HG03159 (cell line): ENCODE data around the gene UPF2.

ENCODE experiments used
- ATAC-seq: cut with Tn5 transposase; IDR thresholded peaks from one replicate; pipeline ENCODE4 v1.9.1; 2021; ENCODE audit warnings: mild to moderate bottlenecking, moderate library complexity; ENCODE audit not compliant: unreplicated experiment

The UPF2 gene

DNA sequence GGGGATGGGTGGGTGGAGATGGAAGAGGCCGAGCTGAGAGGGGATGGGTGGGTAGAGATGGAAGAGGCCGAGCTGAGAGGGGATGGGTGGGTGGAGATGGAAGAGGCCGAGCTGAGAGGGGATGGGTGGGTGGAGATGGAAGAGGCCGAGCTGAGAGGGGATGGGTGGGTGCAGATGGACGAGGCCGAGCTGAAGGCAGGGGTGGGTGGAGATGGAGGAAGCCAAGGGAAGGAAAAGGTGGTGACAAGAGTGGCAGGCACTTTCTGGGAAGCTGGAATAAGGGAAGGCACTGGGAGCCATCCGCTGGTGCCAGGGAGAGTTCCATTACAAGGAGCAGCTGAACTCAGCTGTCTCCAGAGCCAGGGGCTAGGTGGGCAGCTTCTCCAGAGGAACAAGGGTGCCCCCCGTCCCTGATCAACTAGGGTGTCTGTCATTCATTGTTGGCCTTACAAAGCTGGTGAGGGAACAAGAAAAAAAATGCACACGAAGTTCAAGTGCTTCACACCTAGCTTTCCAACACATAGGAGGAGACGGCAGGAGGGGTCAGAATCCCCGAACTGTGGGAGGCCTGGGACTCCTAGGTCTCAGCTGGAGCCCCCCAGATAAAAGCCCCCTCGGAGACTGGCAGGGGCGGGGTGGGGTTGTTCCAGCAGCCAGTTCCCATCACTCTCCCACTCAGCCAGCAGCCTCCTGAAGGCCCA, 157.0 kb downstream of the UPF2 start:
- ATAC-seq, result no peak

DNA sequence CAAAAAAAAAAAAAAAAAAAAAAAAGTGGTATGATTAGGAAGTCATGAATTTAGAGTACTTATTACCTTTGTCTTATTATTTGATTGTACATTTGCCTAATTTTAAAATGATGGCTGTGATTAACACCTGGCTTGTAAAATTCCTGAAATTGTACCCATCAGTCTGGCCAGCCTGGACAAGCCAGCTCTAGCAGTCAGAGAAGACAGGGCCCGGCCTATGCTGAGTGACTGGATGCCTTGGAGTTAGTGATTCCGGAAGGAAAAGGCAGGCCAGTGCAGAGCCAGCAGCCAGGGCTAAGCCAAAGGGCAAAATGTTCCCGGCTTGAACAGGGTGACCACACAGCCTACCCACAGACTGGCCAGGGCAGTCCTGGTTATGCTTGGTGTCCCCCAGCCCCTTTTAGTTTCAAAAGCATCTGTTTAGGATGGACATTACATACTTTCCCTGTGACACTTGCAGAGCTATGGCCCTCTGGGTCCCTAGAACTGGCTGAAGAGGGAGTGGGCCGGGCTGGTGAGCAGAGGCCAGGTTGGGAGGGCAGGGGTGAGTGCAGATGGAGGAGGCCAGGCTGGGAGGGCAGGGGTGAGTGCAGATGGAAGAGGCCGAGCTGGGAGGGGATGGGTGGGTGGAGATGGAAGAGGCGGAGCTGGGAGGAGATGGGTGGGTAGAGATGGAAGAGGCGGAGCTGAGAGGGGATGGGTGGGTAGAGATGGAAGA, 157.7 kb downstream of the UPF2 start:
- ATAC-seq, result no peak

DNA sequence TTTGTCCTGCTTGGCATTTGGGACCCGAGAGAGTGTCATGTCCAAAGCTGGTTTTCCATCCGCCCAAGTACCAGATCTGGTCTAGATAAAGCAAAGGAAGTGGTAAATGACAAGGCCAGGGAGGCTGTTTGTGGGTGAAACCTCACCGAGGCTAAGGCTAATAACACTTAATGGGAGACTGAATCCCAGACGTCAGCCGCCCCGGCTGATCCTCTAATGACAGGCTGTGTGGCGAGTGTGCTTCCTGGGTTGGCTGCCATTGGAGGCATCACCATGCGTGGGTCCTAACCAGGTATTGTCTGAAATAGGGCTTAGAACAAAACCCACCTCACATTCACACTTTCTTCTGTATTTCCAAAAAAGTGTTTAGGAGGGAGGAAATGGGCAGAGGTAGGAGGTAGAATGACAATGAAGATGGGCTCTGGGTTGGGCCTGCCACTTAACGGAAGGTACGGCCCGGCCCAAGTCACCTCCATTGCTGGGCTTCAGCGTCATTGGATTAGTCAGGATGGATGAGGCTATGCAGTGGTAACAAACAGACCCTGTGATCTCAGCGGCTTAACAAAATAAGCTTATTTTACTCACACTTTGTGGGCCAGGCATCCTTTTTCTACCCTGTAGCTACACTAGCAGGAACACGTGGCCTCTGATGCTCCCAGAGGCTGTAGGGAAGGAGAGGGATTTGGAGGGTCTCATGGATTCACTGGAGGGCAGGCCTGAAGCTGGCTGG, 159.8 kb downstream of the UPF2 start:
- ATAC-seq, result no peak

DNA sequence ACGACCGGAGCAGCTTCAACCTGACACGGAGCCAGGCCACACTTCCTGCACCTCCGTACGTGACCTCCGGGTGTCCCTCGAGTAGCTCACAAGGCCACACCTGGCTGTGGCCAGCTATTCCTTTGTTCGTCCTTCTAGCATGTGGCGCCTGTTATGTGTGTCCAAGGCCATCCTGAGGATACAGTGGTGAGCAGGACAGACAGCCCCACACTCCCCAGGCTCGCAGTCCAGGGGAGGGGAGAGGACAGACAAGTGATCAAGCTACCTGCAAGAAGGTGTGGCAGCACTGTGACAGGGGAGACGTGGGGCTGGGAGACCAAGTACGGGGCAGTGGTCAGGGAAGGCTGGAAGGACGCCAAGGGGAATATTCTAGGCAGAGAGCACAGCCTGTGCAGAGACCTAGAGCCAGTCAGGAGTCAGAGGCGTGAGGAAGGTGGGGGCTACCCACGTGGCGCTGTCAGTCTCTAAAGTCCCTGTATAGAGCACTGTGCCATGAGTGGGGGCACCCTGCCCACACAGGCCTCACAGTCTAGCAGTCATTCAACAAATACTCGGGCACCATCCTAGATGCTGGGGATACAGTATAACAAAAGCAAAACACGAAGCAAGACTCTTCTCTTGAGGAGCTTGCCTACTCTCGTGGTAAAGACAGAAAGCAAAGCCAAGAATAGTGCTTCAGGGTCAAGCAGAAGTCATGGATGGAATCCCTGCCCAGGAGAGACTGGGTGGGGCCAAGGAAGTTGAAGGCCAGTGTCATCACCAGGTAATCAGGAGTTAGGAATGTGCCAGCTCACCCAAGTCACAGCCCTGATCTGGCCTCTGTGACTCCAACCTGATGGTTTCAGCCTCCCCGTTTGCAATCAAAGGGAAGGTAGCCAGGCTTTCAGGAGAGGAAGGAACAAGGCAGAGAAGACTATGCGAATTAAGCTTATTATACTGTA, 160.9 kb downstream of the UPF2 start:
- ATAC-seq, result no peak

DNA sequence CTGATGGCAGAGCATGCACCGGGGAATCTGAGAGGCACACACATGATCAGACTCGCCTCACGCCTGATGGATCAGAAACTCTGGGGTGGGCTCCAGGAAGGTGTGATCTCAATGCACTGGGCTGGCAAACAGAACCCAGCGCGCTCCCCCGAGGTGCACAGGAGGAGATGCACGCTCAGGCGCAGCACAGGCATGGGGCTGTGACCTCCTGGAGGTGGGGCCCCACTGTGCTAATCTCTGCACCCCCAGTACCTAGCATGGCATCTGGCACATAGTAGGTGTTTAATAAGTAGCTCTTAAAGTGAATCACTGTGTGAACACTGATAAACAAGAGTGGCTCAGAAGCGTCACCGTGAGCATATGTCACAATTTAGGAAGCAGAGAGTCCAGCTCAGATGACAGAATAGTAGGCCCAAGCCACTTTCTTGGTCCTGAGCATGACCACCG, 161.6 kb downstream of the UPF2 start:
- ATAC-seq, result no peak

DNA sequence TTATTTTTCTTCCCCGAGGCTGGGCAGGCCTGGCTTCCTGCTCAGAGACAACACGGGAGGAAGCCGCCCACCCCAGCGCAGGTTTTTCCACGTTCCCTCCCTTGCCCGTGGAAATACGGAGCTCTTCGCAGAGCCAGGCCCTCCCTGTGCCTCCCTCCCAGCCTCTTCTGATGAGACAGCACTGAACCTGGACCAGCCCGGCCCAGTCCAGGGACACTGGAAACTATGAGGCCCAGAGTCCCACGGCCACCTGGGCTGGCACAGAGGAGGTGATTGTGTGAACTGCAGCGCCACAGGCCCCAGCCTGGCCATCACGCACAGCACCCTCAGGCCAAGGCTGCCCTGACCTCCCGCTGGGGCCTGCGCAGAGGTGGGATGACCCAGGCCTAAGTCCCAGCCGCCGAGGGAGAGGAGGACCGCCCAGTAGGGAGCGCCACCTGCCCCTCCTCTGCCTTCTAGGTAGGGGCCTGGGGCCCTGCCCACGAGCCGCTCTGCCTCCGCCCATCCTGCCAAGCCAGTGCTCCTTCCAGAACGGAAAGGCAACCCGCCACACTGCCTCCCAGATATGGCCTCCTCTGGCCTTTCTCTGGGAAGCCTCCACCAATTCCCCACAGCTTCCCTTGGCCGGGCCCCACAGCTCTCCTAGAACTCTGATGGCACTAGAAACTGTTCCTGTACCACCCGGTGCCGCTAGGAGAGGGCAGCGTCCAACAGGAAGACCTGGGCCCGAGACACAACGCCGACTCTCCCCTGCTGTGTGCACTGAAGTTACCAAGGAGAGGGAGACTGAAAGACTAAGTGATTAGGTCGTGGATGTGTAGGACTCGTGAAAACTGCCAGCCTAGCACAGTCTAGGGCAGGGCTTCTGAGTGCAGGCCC, 162.2 kb downstream of the UPF2 start:
- ATAC-seq, result no peak

DNA sequence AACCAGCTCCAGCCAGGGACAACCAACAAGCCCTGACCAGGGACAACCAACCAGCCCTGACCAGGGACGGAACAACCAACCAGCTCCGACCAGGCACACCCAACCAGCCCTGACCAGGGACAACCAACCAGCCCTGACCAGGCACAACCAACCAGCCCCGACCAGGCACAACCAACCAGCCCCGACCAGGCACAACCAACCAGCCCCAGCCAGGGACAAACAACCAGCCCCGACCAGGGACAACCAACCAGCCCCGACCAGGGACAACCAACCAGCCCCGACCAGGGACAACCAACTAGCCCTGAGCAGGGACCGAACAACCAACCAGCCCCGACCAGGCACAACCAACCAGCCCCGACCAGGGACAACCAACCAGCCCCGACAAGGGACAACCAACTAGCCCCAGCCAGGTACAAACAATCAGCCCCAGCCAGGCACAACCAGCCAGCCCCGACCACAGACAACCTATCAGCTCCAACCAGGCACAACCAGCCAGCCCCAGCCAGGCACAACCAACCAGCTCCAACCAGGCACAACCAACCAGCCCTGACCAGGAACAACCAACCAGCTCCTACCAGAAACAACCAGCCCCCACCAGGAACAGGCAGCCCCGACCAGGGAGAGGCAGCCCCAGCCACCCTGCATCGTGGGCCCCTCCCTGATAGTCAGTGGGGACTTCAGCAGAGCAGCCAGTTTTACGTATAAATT, 163.1 kb downstream of the UPF2 start:
- ATAC-seq, result no peak

DNA sequence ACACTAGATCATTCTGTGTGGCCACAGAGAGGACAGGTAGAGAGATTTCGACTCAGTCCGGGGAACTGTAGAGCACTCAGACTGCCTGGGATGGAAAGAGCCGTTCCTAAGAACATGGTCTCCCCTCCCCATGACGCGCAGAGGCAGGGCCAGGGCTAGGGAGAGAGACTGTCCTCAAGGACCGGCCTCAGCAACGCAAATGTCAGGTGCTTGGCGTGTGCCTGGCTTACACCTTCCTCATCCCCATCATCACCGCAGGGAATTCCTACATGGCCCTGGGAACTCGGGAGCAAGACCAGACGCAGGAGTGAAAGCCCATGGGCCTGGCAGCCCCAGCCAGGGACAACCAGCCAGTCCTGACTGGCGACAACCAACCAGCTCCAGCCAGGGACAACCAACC, 163.8 kb downstream of the UPF2 start:
- no peak for ATAC-seq

DNA sequence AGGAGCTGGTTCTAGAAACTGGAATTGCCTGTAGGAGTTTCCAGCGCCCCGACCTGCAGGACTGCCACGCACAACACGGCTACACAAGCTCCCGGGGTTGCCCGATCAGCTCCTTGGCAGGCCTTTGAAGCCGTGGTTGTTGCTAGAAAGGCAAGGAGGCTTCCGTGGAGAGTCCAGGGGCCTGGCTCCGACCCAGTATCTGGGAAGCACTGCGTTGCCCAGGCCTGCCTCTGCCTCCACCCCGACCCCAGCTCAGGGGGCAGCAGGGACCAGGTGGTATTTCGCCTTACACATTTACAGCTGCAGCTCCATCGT, 165.1 kb downstream of the UPF2 start:
- no peak for ATAC-seq

DNA sequence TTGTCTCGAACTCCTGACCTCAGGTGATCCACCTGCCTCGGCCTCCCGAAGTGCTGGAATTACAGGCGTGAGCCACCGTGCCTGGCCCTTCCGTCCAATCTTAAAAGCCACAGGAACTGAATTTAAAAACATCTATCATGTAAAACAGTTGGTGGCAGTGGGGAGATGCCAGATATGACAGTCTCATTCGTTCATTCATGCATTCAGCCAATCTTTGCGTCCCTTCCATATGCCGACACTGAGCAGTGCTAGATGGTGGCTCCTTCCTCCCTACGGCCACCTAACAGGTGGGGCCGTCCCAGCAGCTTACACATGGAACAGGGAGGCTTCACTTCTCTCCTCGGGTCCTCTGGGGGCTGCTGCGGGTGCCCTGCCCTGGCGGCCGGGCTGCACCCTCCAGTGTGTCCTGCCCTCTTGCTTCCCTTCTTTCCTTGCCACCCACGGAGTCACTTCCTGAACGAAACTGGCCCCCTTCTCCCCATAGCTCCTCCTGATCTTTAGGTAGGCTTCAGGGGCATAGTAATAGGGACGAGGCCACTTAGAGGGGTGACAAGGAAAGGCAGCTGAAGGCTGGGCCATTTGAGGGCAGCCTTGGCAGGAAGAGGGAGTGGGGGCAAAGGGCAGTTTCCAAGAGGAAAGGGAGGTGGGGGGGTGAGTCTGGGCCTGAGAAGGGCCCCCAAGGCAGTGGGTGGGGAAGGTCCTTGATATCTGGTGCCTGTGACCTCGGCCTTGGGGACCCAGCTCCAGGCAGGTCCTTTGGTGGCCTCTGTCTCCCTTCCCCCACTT, 165.6 kb downstream of the UPF2 start:
- ATAC-seq, result no peak

DNA sequence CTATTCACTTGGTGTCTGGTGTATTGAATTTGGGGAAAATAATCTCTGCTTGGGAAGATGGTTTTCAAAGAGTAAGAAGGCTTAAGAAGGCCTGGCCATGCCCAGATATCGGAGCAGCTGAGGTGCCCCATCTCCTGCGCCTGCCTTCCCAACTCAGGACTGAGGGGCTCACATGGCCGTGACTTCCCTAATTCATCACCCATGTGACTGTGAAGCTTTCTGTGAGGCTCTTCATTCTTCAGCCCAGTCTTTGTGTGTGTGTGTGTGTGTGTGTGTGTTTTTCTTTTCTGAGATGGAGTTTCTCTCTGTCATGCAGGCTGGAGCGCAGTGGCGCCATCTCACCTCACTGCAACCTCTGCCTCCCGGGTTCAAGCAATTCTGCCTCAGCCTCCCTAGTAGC, 166.3 kb downstream of the UPF2 start:
- no peak for ATAC-seq

DNA sequence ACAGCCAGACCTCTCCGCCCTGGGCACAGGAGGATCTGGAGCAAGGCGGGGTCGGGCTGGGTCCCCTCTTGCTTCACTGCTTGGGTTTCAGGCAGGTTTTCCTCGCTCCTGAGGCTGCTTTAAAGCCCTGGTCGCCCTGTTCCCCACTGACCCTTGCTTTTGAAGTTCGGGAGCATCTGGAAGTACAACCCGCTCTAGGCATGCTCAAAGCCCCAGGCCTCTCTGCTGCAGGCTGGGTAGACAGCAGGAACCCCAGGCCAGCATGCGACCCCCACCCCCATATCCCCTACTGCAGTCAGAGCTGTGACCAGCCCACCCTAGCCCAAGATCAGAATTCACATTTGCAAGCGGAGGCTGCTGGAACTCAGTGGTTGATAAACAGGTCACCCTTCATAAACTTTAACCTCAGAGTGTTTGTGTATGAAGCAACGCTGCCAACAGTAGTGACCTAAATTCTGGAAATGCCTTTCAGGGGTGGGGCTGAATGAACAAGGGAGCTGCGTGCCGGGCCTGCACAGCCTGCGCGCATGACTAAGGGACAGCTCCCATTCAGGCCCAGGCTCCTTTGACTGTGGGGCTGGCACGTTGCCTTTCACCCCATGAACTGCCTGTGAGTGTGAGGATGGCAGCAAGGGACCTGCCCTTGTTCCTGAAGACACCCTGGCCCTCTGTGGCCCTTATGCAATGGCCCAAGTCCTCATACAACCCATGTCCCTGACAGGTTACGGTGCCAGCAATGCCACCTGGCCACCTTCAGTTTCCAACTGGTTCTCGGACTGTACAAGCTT, 166.9 kb downstream of the UPF2 start:
- no peak for ATAC-seq

DNA sequence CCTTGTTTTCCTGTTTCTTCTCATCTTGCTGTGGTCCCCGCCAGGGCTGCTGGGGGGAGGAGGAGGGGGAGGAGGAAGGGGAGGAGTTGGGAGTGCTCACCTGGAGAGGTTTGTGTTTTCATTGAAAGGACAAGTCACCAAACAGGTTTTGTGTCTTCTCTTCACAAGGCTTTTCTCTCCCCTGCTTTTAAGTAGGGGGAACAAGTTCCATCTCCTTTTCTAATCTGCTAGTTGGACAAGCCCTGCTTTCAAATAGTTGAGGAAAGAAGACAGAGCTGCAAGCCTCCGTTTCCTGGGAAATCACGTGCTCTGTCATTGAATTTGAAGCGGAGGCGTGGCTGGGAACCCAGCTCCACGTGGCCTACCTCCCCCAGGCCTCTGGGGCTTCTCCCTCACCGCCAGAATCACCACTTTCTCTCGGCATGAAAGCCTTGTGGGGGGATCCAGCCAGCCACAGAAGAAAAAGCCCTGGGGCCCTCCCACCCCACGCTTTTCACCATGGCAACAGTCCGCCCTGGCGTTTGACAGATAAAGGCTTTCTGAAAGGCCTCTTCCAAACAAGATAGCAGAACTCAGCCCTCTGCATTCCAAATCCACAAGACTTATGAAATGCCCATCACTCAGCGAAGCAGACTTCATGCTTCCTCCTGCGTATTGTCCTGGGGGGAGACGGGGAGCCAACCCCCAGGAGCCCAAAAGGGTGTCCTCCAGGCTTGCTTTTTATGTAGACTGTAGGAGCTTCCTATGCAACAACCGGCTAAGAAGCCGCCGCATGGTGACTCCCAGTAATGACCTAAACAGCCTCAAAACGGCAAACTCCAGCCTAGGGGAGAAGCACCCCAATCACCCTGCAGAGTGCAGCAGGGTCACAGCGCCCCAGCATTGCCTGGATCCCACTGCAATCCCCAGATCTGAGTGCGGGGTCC, 167.8 kb downstream of the UPF2 start:
- ATAC-seq, result peak; percentile 53

DNA sequence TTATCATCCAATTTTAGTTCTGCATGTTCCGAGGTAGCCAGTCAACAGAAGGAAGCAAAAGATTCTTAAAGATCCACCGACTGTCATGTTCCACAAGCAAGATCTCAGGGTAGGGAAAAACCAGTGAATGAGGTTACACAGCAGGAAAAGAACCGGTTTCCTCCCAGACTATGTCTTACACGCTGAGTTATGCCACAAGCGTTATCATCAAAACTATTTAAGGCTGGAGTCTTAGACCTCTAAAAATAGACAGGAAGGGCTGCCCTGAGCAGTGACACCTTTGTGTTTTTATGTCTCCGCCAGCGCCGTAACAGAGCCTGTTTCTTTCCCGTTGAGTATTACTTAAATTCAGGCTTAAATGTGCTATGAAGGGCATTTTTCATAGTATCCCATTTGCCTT, 171.1 kb downstream of the UPF2 start:
- ATAC-seq, result no peak

DNA sequence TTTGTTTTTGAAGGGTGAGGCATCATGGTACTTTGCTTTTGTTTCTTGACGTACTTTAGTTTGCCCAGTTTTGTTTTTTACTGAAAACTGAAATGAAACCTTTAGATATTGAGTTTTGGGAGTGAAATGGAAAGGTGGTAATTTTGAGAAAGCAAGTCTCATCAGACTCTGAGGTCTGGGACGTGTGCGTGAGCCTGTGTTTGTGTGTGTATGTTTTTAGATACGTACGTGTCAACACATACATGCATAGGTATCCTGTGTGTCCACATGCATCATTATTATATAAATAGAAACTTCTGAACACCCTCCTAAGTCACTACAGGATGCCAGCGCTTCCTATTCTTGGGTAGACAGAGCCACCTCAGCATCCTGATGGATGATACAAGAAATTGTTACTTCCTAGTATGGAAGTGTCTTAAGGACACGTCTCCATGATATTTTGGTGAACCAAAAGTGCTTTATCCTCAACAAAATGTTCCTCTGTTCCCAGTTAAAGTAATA, 171.7 kb downstream of the UPF2 start:
- ATAC-seq, result no peak

DNA sequence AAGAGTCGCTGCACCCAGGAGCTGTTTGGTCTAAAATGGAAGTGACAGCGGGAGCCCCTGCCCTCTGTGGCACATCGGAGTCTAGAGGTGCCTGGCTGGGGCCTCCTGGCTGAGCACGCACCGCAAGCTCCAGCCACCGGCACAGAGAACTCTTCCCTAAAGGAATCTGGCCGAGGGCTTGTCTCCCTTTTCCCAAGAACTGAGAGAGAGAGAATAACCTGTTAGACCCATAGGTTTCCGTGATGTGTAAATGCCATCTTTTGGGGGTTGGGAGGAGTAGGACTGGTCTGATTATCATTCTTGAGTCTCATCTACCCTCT, 172.2 kb downstream of the UPF2 start:
- no peak for ATAC-seq
